Measurements from ENCODE around the gene PRR14L.

Gene PRR14L

GRCh38 chr22:31647066-31647465, 102.9 kb downstream of the PRR14L start:
- H3K36me3 ChIP-seq (replicated peaks) = peaks cover 2% of the 10 kb centered on the region
- TF ChIP-seq CTCF (IDR thresholded peaks at IDR 0.05; ENCODE audit: low read depth, low read length, missing control alignments) = no peak

GRCh38 chr22:31646186-31647019, 103.5 kb downstream of the PRR14L start:
- in situ Hi-C loops (cut with HindIII; ENCODE audit: low pct_ligation_motif_present, low sequenced_read_pairs) = no loop called here
- no peak for TF ChIP-seq CTCF (IDR thresholded peaks at IDR 0.05; ENCODE audit: low read depth, low read length, missing control alignments)
- peak; percentile 97 for DNase-seq
- peaks cover 2% of the 10 kb centered on the region for H3K36me3 ChIP-seq (replicated peaks)
- H3K4me3 ChIP-seq (ENCODE audit: low read depth, low read length) = no peak overlapping the region
- H3K27ac ChIP-seq = peak overlapping the region; percentile 92
- no peaks in the 10 kb centered on the region for H3K27me3 ChIP-seq (replicated peaks)

More at GRCh38 chr22:31647066-31647465, 102.9 kb downstream of the PRR14L start:
- DNase-seq = no peak
- Histone ChIP-seq H3K27me3 (replicated peaks) (no peaks in the 10 kb centered on the region), H3K4me3 (ENCODE audit: low read depth, low read length) (no peak overlapping the region), H3K27ac (peak overlapping the region; percentile 92)
- in situ Hi-C loops (cut with HindIII; ENCODE audit: low pct_ligation_motif_present, low sequenced_read_pairs) = no loop called here

GRCh38 chr22:31639436-31640039, 110.4 kb downstream of the PRR14L start:
- Histone ChIP-seq H3K27ac (no peak overlapping the region), H3K36me3 (replicated peaks) (no peaks in the 10 kb centered on the region)

GRCh38 chr22:31637891-31638618, 111.9 kb downstream of the PRR14L start:
- H3K4me3 ChIP-seq (ENCODE audit: low read depth, low read length) = no peak overlapping the region
- no peaks in the 10 kb centered on the region for H3K36me3 ChIP-seq (replicated peaks)
- H3K27ac ChIP-seq = peak overlapping the region; percentile 52
- DNase-seq = peak; percentile 30
- in situ Hi-C loops (cut with HindIII; ENCODE audit: low pct_ligation_motif_present, low sequenced_read_pairs) = no loop called here
- TF ChIP-seq CTCF (IDR thresholded peaks at IDR 0.05; ENCODE audit: low read depth, low read length, missing control alignments) = no peak
- no peaks in the 10 kb centered on the region for H3K27me3 ChIP-seq (replicated peaks)

More at GRCh38 chr22:31639436-31640039, 110.4 kb downstream of the PRR14L start:
- in situ Hi-C loops (cut with HindIII; ENCODE audit: low pct_ligation_motif_present, low sequenced_read_pairs) = no loop called here
- Histone ChIP-seq H3K4me3 (ENCODE audit: low read depth, low read length) (no peak overlapping the region), H3K27me3 (replicated peaks) (no peaks in the 10 kb centered on the region)
- no peak for DNase-seq
- no peak for TF ChIP-seq CTCF (IDR thresholded peaks at IDR 0.05; ENCODE audit: low read depth, low read length, missing control alignments)

GRCh38 chr22:31637447-31637890, 112.5 kb downstream of the PRR14L start:
- Histone ChIP-seq H3K4me3 (ENCODE audit: low read depth, low read length) (no peak overlapping the region), H3K27me3 (replicated peaks) (no peaks in the 10 kb centered on the region), H3K27ac (peak overlapping the region; percentile 52), H3K36me3 (replicated peaks) (no peaks in the 10 kb centered on the region)
- DNase-seq = no peak
- TF ChIP-seq CTCF (IDR thresholded peaks at IDR 0.05; ENCODE audit: low read depth, low read length, missing control alignments) = no peak
- in situ Hi-C loops (cut with HindIII; ENCODE audit: low pct_ligation_motif_present, low sequenced_read_pairs) = no loop called here

Data from brain microvascular endothelial cell (primary cell).